T-helper 17 cell (primary cell): ENCODE data around the gene INAFM1. TPM values are rescaled to one million over a fixed set of nuclear protein-coding genes. Genes with fewer than 3 reads are reported as not detected.
A peak's percentile ranks its signal among the peaks of the same experiment; 100 is the strongest.
"Not testable (repeated sequence)": the region's sequence is repeated elsewhere in the genome, so short reads cannot be mapped to it uniquely, and the experiment has no call there.

ENCODE experiments used
- ATAC-seq: fragments of 150-1000 bp; cut with Tn5 transposase; 2 replicates; pipeline ENCODE4 v1.10.0; 2021; ENCODE audit warnings: mild to moderate bottlenecking, moderate library complexity
- DNase-seq, 3 donors: peaks; one replicate each; pipeline versions ENCODE4 v3.0.0 to v3.0.0-alpha.2; 2020 to 2021
- H3K9me3 ChIP-seq: one replicate; pipeline ENCODE4 v1.7.0; 2013; ENCODE audit warnings: low read length, mild to moderate bottlenecking; ENCODE audit not compliant: control insufficient read depth, poor library complexity, severe bottlenecking
- H3K27ac Mint-ChIP-seq: one replicate; pipeline ENCODE4 v1.8.0; 2022; ENCODE audit warnings: mild to moderate bottlenecking, moderate library complexity, mixed read lengths
- H3K27me3 Mint-ChIP-seq: one replicate; pipeline ENCODE4 v1.8.0; 2022; ENCODE audit warnings: mixed read lengths
- H3K36me3 Mint-ChIP-seq: one replicate; pipeline ENCODE4 v1.8.0; 2022; ENCODE audit warnings: low read depth, mixed read lengths
- H3K4me1 Mint-ChIP-seq: one replicate; pipeline ENCODE4 v1.8.0; 2022; ENCODE audit warnings: mild to moderate bottlenecking, mixed read lengths
- H3K4me3 Mint-ChIP-seq: one replicate; pipeline ENCODE4 v1.8.0; 2022; ENCODE audit warnings: mild to moderate bottlenecking, moderate library complexity, mixed read lengths
- total RNA-seq, 4 donors: library from RNA in 2 of 4; stranded (reverse) in 2 of 4; gene quantifications; one replicate each; pipeline ENCODE4 v1.2.3 and lab custom pipeline; 2022 to 2026

Gene INAFM1
- total RNA-seq, 2 donors from 2014 or later: 9.2 to 9.9 TPM

GRCh38 chr19:47253467-47253881 is 21.2 kb upstream of the INAFM1 start:
- ATAC-seq: no peak
- Mint-ChIP-seq H3K36me3 (peaks cover 2% of the 10 kb centered on the region), H3K27me3 (no peaks in the 10 kb centered on the region), H3K27ac (no peak overlapping the region), H3K4me3 (no peak overlapping the region), H3K4me1 (peaks cover 23% of the 10 kb centered on the region)
- H3K9me3 ChIP-seq: no peaks in the 10 kb centered on the region
- no peak for DNase-seq

- no peak overlapping the region for H3K27ac Mint-ChIP-seq
- H3K27me3 Mint-ChIP-seq: no peaks in the 10 kb centered on the region
- no peak overlapping the region for H3K4me3 Mint-ChIP-seq
- ATAC-seq (no peak), DNase-seq (no peak)
- H3K4me1 Mint-ChIP-seq: peaks cover 28% of the 10 kb centered on the region
- H3K9me3 ChIP-seq: no peaks in the 10 kb centered on the region
- H3K36me3 Mint-ChIP-seq: peaks cover 2% of the 10 kb centered on the region
Observed at GRCh38 chr19:47253970-47254369, 20.7 kb upstream of the INAFM1 start.

GRCh38 chr19:47255879-47256692 is 18.6 kb upstream of the INAFM1 start, which contains the start of gene CCDC9:
TSS of gene CCDC9 (plus strand) at chr19:47256525. CDS start at chr19:47258401, 1,876 bp downstream.
- DNase-seq (peak in 1 of 3 donors; percentile 83), ATAC-seq (no peak)
- H3K9me3 ChIP-seq: no peaks in the 10 kb centered on the region
- peak within 1 kb of the TSS; percentile 93 for H3K27ac Mint-ChIP-seq
- H3K27me3 Mint-ChIP-seq: no peaks in the 10 kb centered on the region
- H3K36me3 Mint-ChIP-seq: peaks cover 12% of the 10 kb centered on the region
- H3K4me3 Mint-ChIP-seq: peak within 1 kb of the TSS; percentile 96
- peaks cover 41% of the 10 kb centered on the region for H3K4me1 Mint-ChIP-seq

GRCh38 chr19:47256693-47257410 is 17.8 kb upstream of the INAFM1 start:
- Mint-ChIP-seq H3K36me3 (peaks cover 14% of the 10 kb centered on the region), H3K4me1 (peaks cover 42% of the 10 kb centered on the region), H3K27ac (peak overlapping the region; percentile 93), H3K27me3 (no peaks in the 10 kb centered on the region), H3K4me3 (peak overlapping the region; percentile 96)
- ATAC-seq: peak; percentile 80
- no peaks in the 10 kb centered on the region for H3K9me3 ChIP-seq
- DNase-seq: peak; percentile 98

GRCh38 chr19:47257411-47258169 is 17.1 kb upstream of the INAFM1 start:
- DNase-seq: no peak
- no peaks in the 10 kb centered on the region for H3K9me3 ChIP-seq
- Mint-ChIP-seq H3K4me1 (peaks cover 39% of the 10 kb centered on the region), H3K27ac (peak overlapping the region; percentile 93), H3K36me3 (peaks cover 14% of the 10 kb centered on the region), H3K27me3 (no peaks in the 10 kb centered on the region), H3K4me3 (peak overlapping the region; percentile 96)
- no peak for ATAC-seq

- no peaks in the 10 kb centered on the region for H3K27me3 Mint-ChIP-seq
- H3K36me3 Mint-ChIP-seq: peaks cover 14% of the 10 kb centered on the region
- H3K9me3 ChIP-seq: no peaks in the 10 kb centered on the region
- no peak overlapping the region for H3K4me3 Mint-ChIP-seq
- DNase-seq: no peak
- no peak overlapping the region for H3K27ac Mint-ChIP-seq
- ATAC-seq: no peak
- H3K4me1 Mint-ChIP-seq: peaks cover 39% of the 10 kb centered on the region
Observed at GRCh38 chr19:47258434-47258833, 16.3 kb upstream of the INAFM1 start.

- Mint-ChIP-seq H3K36me3 (peaks cover 14% of the 10 kb centered on the region), H3K27ac (peak overlapping the region; percentile 80), H3K4me1 (peaks cover 39% of the 10 kb centered on the region), H3K4me3 (peak overlapping the region; percentile 45), H3K27me3 (no peaks in the 10 kb centered on the region)
- ATAC-seq: no peak
- H3K9me3 ChIP-seq: no peaks in the 10 kb centered on the region
- no peak for DNase-seq
Observed at GRCh38 chr19:47258895-47259555, 15.7 kb upstream of the INAFM1 start.

GRCh38 chr19:47260476-47260875 is 14.2 kb upstream of the INAFM1 start:
- Mint-ChIP-seq H3K27ac (no peak overlapping the region), H3K4me1 (peaks cover 39% of the 10 kb centered on the region), H3K4me3 (no peak overlapping the region), H3K27me3 (no peaks in the 10 kb centered on the region), H3K36me3 (peaks cover 14% of the 10 kb centered on the region)
- DNase-seq: no peak
- H3K9me3 ChIP-seq: no peaks in the 10 kb centered on the region
- ATAC-seq: no peak

GRCh38 chr19:47261946-47262793 is 12.5 kb upstream of the INAFM1 start:
- Mint-ChIP-seq H3K4me1 (peaks cover 30% of the 10 kb centered on the region), H3K36me3 (peaks cover 14% of the 10 kb centered on the region)
- H3K27ac Mint-ChIP-seq: not testable (repeated sequence)

GRCh38 chr19:47264629-47265028 is 10.1 kb upstream of the INAFM1 start:
- Mint-ChIP-seq H3K27ac (no peak overlapping the region), H3K4me1 (peaks cover 11% of the 10 kb centered on the region)

More at GRCh38 chr19:47261946-47262793, 12.5 kb upstream of the INAFM1 start:
- not testable (repeated sequence) for H3K4me3 Mint-ChIP-seq, DNase-seq, H3K27me3 Mint-ChIP-seq, H3K9me3 ChIP-seq
- peak; percentile 42 for ATAC-seq

GRCh38 chr19:47266401-47266941 is 8.2 kb upstream of the INAFM1 start:
- Mint-ChIP-seq H3K36me3 (peaks cover 3% of the 10 kb centered on the region), H3K4me1 (no peaks in the 10 kb centered on the region), H3K27me3 (no peaks in the 10 kb centered on the region), H3K27ac (no peak overlapping the region), H3K4me3 (peak overlapping the region; percentile 36)
- ATAC-seq (no peak), DNase-seq (no peak)
- H3K9me3 ChIP-seq: no peaks in the 10 kb centered on the region

More at GRCh38 chr19:47264629-47265028, 10.1 kb upstream of the INAFM1 start:
- ATAC-seq (no peak), DNase-seq (no peak)
- no peak overlapping the region for H3K4me3 Mint-ChIP-seq
- peaks cover 8% of the 10 kb centered on the region for H3K36me3 Mint-ChIP-seq
- no peaks in the 10 kb centered on the region for H3K9me3 ChIP-seq
- H3K27me3 Mint-ChIP-seq: no peaks in the 10 kb centered on the region

- no peaks in the 10 kb centered on the region for H3K9me3 ChIP-seq
- Mint-ChIP-seq H3K27ac (peak overlapping the region; percentile 14), H3K4me3 (no peak overlapping the region), H3K36me3 (peaks cover 3% of the 10 kb centered on the region), H3K27me3 (no peaks in the 10 kb centered on the region), H3K4me1 (peaks cover 2% of the 10 kb centered on the region)
- DNase-seq: no peak
- no peak for ATAC-seq
Observed at GRCh38 chr19:47267350-47267759, 7.3 kb upstream of the INAFM1 start.
